HEK293 (cell line): ENCODE data around the gene SP4.
A peak's percentile ranks its signal among the peaks of the same experiment; 100 is the strongest.

Source experiments
- CTCF ChIA-PET: fragments of 350-600 bp; formaldehyde crosslinking; extraction: SDS; loops from one replicate; lab custom pipeline; 2021; ENCODE audit warnings: antibody characterized with exemption; lab: Yijun Ruan, JAX
- POLR2A ChIA-PET: fragments of 300-600 bp; formaldehyde crosslinking; extraction: SDS; loops from one replicate; lab custom pipeline; 2020; ENCODE audit warnings: antibody characterized with exemption, inconsistent platforms; lab: Yijun Ruan, JAX
- H3K27ac ChIP-seq: fragments of 200-500 bp; sonication (Bioruptor generic); 2 replicates; pipeline ENCODE4 v1.5.1; 2014; ENCODE audit warnings: low read depth, low read length, control low read depth, inconsistent platforms; ENCODE audit errors: extremely low read depth
- H3K36me3 ChIP-seq, 2 experiments: fragments of 200-500 bp in 1 of 2; sonication (Bioruptor generic) in 1 of 2; 1 replicate in 1 of 2; 2 replicates in 1 of 2; pipeline ENCODE4 v1.5.1; 2014 to 2017; ENCODE audit warnings: inconsistent platforms in 2 of 2, low read length in 2 of 2; ENCODE audit not compliant: control insufficient read depth in 2 of 2, insufficient read depth in 1 of 2
- H3K4me1 ChIP-seq: fragments of 200-500 bp; sonication (Bioruptor generic); 2 replicates; pipeline ENCODE4 v1.5.1; 2014; ENCODE audit warnings: mild to moderate bottlenecking, low read length, inconsistent platforms; ENCODE audit not compliant: control insufficient read depth, insufficient read depth
- H3K4me3 ChIP-seq: 2 replicates; pipeline ENCODE4 v1.5.1; 2011; ENCODE audit warnings: low read depth, mild to moderate bottlenecking, control low read depth, low read length, moderate library complexity
- H3K9me3 ChIP-seq: fragments of 200-500 bp; sonication (Bioruptor generic); 2 replicates; pipeline ENCODE4 v1.5.1; 2014; ENCODE audit warnings: low read depth, low read length, inconsistent platforms; ENCODE audit not compliant: control insufficient read depth, insufficient read depth
- GLIS1 ChIP-seq: fragments of 450-650 bp; formaldehyde crosslinking; IDR thresholded peaks from 2 replicates; pipeline ENCODE4 v1.5.1; 2016; ENCODE audit warnings: missing biosample characterization, missing genetic modification characterization
- ZNF133 ChIP-seq: fragments of 450-650 bp; formaldehyde crosslinking; IDR thresholded peaks from 2 replicates; pipeline ENCODE4 v1.5.1; 2016; ENCODE audit warnings: missing biosample characterization, missing genetic modification characterization
- ZNF335 ChIP-seq: fragments of 450-650 bp; formaldehyde crosslinking; conservative IDR thresholded peaks from 2 replicates; pipeline ENCODE4 v1.5.1; 2016; ENCODE audit warnings: missing biosample characterization, missing genetic modification characterization
- ZNF366 ChIP-seq: fragments of 450-650 bp; formaldehyde crosslinking; conservative IDR thresholded peaks from 2 replicates; pipeline ENCODE4 v1.5.1; 2016; ENCODE audit warnings: missing biosample characterization, missing genetic modification characterization
- ZNF37A ChIP-seq: fragments of 450-650 bp; IDR thresholded peaks from 2 replicates; pipeline ENCODE4 v1.5.1; 2018; ENCODE audit warnings: missing biosample characterization, missing genetic modification characterization
- ZNF510 ChIP-seq: fragments of 450-650 bp; formaldehyde crosslinking; IDR thresholded peaks from 2 replicates; pipeline ENCODE4 v1.5.1; 2018; ENCODE audit warnings: mild to moderate bottlenecking, missing genetic modification characterization, missing biosample characterization; ENCODE audit not compliant: insufficient replicate concordance
- ZNF571 ChIP-seq: fragments of 450-650 bp; formaldehyde crosslinking; IDR thresholded peaks from 2 replicates; pipeline ENCODE4 v1.5.0; 2017; ENCODE audit warnings: missing biosample characterization, missing genetic modification characterization
- ZNF596 ChIP-seq: fragments of 450-650 bp; IDR thresholded peaks from 2 replicates; pipeline ENCODE4 v1.5.0; 2018; ENCODE audit warnings: missing biosample characterization, mild to moderate bottlenecking, missing genetic modification characterization, moderate library complexity
- ZNF664 ChIP-seq: fragments of 450-650 bp; formaldehyde crosslinking; IDR thresholded peaks from 2 replicates; pipeline ENCODE4 v1.5.1; 2016; ENCODE audit warnings: missing biosample characterization, missing genetic modification characterization
- ZNF707 ChIP-seq: fragments of 450-650 bp; formaldehyde crosslinking; IDR thresholded peaks from 2 replicates; pipeline ENCODE4 v1.5.1; 2016; ENCODE audit warnings: missing biosample characterization, missing genetic modification characterization
- ZNF785 ChIP-seq: fragments of 450-650 bp; formaldehyde crosslinking; IDR thresholded peaks from 2 replicates; pipeline ENCODE4 v1.5.1; 2016; ENCODE audit warnings: missing biosample characterization, missing genetic modification characterization
- ZNF792 ChIP-seq: fragments of 450-650 bp; formaldehyde crosslinking; IDR thresholded peaks from 2 replicates; pipeline ENCODE4 v1.5.1; 2016; ENCODE audit warnings: missing biosample characterization, missing genetic modification characterization
- ZXDB ChIP-seq: fragments of 450-650 bp; formaldehyde crosslinking; IDR thresholded peaks from 2 replicates; pipeline ENCODE4 v1.5.1; 2016; ENCODE audit warnings: missing biosample characterization, missing genetic modification characterization
- TF ChIP-seq, protein P1 (sequence below): fragments of 450-650 bp; formaldehyde crosslinking; IDR thresholded peaks from 2 replicates; pipeline ENCODE4 v1.5.1; 2016; ENCODE audit warnings: missing biosample characterization, missing genetic modification characterization
- TF ChIP-seq, protein P2 (sequence below): fragments of 450-650 bp; formaldehyde crosslinking; IDR thresholded peaks from 2 replicates; pipeline ENCODE4 v1.5.1; 2017; ENCODE audit warnings: missing biosample characterization, missing genetic modification characterization

Gene SP4

DNA sequence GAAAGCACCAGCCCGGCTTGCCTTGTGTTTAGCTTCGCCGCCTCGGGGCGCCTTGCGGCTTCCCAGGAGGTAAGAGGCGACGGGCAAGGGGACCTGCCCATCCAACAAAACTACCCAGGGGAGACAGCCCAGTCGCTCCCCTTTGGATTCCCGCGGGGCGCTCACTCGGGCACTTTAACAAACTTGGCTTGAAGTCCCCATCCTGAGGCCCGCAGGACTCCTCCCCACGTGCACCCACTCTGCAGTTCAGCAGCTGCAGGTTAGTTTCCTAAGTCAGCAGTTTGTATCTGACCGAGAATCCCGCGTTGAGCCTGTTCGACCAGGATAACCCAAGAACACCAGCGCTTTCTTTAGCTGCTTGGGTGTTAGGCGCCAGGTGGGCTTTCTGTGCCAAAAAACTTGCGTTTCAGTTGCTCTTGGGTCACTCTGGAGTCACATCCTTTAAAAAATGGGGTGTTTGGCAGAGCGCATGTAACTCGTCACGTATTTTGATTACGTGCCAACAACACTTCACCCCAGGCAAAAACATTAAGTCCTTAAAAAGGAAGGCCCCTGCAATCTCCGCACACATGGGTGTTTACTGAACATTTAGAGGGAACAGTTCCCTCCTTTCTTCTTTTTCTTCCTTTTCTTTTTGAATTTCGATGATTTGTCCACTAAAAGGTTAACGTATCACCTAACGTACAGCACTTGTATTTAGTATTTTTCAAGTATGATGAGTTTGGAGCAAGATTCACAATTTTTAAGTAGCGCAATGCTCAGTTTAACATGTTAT is 115.8 kb downstream of the SP4 start:
- POLR2A ChIA-PET, result no interaction called here
- Histone ChIP-seq H3K9me3 (no peaks in the 10 kb centered on the region), H3K4me1 (peaks cover 5% of the 10 kb centered on the region; the same call in 1 of the 2 replicates), H3K27ac (peak overlapping the region; percentile 67; the same call in 1 of the 2 replicates), H3K4me3 (no peak overlapping the region; the same call in 1 of the 2 replicates), H3K36me3 (no peaks in the 10 kb centered on the region)
- CTCF ChIA-PET, result no interaction called here
- TF ChIP-seq ZXDB (tag by site-specific recombination) (0 out of 2 replicates have a peak, but pooled peaks have one; percentile 22), GLIS1 (tag by site-specific recombination) (0 out of 2 replicates have a peak, but pooled peaks have one; percentile 17), ZNF366 (tag by site-specific recombination) (peak; percentile 51; the same call in 1 of the 2 replicates), ZNF335 (tag by site-specific recombination) (peak; percentile 37), ZNF133 (tag by site-specific recombination) (no peak)
- TF ChIP-seq, protein P1, sequence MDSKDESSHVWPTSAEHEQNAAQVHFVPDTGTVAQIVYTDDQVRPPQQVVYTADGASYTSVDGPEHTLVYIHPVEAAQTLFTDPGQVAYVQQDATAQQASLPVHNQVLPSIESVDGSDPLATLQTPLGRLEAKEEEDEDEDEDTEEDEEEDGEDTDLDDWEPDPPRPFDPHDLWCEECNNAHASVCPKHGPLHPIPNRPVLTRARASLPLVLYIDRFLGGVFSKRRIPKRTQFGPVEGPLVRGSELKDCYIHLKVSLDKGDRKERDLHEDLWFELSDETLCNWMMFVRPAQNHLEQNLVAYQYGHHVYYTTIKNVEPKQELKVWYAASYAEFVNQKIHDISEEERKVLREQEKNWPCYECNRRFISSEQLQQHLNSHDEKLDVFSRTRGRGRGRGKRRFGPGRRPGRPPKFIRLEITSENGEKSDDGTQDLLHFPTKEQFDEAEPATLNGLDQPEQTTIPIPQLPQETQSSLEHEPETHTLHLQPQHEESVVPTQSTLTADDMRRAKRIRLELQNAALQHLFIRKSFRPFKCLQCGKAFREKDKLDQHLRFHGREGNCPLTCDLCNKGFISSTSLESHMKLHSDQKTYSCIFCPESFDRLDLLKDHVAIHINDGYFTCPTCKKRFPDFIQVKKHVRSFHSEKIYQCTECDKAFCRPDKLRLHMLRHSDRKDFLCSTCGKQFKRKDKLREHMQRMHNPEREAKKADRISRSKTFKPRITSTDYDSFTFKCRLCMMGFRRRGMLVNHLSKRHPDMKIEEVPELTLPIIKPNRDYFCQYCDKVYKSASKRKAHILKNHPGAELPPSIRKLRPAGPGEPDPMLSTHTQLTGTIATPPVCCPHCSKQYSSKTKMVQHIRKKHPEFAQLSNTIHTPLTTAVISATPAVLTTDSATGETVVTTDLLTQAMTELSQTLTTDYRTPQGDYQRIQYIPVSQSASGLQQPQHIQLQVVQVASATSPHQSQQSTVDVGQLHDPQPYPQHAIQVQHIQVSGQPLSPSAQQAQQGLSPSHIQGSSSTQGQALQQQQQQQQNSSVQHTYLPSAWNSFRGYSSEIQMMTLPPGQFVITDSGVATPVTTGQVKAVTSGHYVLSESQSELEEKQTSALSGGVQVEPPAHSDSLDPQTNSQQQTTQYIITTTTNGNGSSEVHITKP (tag by site-specific recombination), result peak; percentile 60

DNA sequence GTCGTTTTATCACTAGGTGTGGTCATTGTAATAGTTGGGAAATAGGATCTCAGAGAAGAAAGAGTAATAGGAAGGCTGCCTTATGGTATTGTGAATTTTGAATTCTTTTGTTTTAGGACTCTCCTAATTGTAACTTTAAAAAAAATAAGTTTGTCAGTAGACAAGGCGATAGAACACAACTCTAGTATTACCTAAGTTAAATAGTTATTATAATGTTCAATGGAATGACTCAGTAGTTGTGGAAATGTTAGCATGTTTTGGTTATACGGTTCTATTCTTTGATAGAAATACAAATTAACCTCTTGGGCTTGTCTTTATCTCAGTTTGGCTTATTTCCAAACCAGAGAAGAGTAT is 116.4 kb downstream of the SP4 start:
- ChIA-PET POLR2A (no interaction called here), CTCF (no interaction called here)
- Histone ChIP-seq H3K4me3 (no peak overlapping the region), H3K4me1 (peaks cover 5% of the 10 kb centered on the region; the same call in 1 of the 2 replicates), H3K27ac (no peak overlapping the region), H3K9me3 (no peaks in the 10 kb centered on the region), H3K36me3 (no peaks in the 10 kb centered on the region)
- TF ChIP-seq ZNF596 (tag by site-specific recombination) (no peak), ZNF571 (tag by site-specific recombination) (no peak), ZNF664 (tag by site-specific recombination) (peak; percentile 96), ZNF510 (no peak), ZNF366 (tag by site-specific recombination) (0 out of 2 replicates have a peak, but pooled peaks have one; percentile 1)

DNA sequence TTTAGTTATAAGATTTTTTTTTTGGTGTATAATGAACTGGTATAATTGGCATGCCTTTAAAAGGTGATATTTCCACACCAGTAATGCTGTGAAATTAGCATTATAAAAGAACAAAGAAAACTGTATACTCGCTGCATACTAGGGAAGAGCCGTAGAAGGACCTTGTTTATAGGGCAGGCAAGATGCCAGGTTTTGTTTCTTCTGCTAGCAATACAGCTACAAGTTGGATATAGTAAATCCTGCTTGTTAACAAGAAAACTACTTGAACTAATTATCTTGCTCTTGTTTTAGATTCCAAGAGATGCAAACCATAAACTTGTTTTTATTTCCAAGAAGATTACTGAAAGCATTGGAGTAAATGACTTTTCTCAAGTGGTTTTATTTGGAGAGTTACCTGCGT is 116.8 kb downstream of the SP4 start:
- Histone ChIP-seq H3K27ac (no peak overlapping the region), H3K9me3 (no peaks in the 10 kb centered on the region), H3K4me3 (no peak overlapping the region), H3K36me3 (no peaks in the 10 kb centered on the region), H3K4me1 (peaks cover 5% of the 10 kb centered on the region; the same call in 1 of the 2 replicates)
- TF ChIP-seq ZNF707 (tag by site-specific recombination), result no peak
- TF ChIP-seq, protein P2, sequence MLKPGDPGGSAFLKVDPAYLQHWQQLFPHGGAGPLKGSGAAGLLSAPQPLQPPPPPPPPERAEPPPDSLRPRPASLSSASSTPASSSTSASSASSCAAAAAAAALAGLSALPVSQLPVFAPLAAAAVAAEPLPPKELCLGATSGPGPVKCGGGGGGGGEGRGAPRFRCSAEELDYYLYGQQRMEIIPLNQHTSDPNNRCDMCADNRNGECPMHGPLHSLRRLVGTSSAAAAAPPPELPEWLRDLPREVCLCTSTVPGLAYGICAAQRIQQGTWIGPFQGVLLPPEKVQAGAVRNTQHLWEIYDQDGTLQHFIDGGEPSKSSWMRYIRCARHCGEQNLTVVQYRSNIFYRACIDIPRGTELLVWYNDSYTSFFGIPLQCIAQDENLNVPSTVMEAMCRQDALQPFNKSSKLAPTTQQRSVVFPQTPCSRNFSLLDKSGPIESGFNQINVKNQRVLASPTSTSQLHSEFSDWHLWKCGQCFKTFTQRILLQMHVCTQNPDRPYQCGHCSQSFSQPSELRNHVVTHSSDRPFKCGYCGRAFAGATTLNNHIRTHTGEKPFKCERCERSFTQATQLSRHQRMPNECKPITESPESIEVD, result peak; percentile 54; the same call in 1 of the 2 replicates
- TF ChIP-seq ZNF792 (tag by site-specific recombination), result 0 out of 2 replicates have a peak, but pooled peaks have one; percentile 24
- no peak for TF ChIP-seq ZNF37A (tag by site-specific recombination)
- TF ChIP-seq ZNF785 (tag by site-specific recombination), result no peak
- POLR2A ChIA-PET, result no interaction called here
- CTCF ChIA-PET, result no interaction called here
